HG03103 (cell line): ENCODE results near the gene CCDC82.

Experiments
- ATAC-seq: cut with Tn5 transposase; IDR thresholded peaks from one replicate; pipeline ENCODE4 v1.9.1; 2021; ENCODE audit warnings: low read depth; ENCODE audit not compliant: unreplicated experiment

Gene CCDC82

DNA sequence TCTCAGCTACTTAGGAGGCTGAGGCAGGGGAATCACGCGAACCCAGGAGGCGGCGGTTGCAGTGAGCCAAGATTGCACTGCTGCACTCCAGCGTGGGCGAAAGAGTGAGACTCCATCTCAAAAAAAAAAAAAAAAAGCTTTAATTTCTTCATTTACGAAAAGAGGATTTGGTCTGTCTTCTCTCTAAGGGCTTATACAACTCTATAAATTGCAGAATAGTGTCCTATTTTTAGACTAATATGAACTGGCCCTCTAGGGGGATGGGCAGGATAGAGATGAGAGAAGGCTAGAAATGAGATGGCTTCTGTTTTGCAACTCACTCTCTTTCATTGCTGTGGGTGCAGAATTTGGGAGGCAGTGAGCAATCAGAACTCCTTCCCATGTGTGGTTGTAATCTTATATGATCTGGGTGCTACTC is 58.0 kb downstream of the CCDC82 start:
- ATAC-seq = no peak

DNA sequence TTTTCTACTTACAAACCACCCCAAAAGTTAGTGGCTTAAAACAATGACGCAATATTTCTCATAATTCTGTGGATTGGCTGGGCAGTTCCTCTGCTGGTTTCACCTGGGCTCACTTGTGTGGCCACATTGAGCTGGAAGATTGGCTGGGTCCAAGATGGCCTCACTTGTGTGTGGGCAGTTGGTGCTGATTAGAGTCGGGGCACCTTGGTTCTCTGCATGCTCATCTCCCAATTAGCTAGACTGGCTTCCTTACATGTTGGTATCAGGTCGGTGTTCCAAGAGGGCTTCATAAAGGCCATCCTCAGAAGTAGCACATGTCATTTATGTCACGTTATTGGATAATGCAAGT is 59.2 kb downstream of the CCDC82 start:
- ATAC-seq = no peak

GRCh38 chr11:96329855-96330510 is 59.7 kb downstream of the CCDC82 start:
- ATAC-seq = no peak

- ATAC-seq = no peak
These were observed 60.3 kb downstream of the CCDC82 start for GRCh38 chr11:96329419-96329818.

DNA sequence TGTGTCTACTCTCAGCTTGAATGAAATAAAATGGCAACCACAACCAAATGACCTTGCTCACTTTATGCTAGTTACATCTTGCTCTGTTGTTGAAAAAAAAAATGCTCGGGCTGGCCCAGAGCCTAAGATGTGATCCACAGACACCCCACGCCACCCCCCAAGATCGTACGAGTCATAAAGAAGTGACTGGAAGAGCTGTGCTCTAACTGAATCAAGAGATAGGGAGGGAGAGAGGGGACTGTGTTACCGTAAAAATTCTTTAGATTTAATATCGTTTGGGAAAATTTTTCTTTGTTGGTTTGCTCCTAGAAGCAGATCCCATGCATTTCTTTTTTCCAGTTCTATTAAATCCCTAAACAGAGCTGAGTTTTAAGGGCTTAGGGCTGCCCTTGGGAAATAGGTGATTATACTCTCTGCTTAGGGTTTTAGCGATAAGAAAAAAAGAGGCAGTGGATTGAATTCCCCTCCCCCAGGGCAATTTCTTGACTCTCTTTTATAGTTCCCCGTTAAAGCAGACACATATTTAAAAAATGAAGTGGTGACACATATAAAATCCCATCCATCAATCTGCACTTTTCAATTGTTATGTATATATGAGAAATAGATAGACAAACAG is 61.2 kb downstream of the CCDC82 start:
- no peak for ATAC-seq

- ATAC-seq = no peak
These were observed 62.8 kb downstream of the CCDC82 start for GRCh38 chr11:96326959-96327358.

GRCh38 chr11:96324912-96325311 is 64.8 kb downstream of the CCDC82 start:
- ATAC-seq = no peak

- ATAC-seq = no peak
These were observed 66.1 kb downstream of the CCDC82 start for GRCh38 chr11:96323642-96323985.

GRCh38 chr11:96322775-96323641 is 66.7 kb downstream of the CCDC82 start:
- no peak for ATAC-seq

DNA sequence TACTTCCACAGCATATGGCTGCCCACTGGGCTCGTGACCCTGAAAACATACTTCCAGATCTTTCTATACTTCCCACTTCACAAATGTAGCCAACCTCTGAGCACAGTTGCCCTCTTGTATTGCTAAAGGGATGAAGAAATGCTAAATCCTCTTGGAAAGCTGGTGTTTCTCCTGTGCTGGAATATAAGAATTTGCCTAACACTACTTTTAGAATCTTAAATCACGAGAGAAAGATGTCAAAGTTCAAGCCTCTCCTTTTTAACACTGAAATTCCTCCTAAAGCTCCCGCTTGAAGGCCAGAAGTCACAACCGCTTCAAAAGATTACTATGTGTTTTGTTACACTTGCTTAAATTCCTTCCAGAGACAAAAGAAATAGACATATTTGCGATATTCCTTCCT is 68.6 kb downstream of the CCDC82 start:
- no peak for ATAC-seq

DNA sequence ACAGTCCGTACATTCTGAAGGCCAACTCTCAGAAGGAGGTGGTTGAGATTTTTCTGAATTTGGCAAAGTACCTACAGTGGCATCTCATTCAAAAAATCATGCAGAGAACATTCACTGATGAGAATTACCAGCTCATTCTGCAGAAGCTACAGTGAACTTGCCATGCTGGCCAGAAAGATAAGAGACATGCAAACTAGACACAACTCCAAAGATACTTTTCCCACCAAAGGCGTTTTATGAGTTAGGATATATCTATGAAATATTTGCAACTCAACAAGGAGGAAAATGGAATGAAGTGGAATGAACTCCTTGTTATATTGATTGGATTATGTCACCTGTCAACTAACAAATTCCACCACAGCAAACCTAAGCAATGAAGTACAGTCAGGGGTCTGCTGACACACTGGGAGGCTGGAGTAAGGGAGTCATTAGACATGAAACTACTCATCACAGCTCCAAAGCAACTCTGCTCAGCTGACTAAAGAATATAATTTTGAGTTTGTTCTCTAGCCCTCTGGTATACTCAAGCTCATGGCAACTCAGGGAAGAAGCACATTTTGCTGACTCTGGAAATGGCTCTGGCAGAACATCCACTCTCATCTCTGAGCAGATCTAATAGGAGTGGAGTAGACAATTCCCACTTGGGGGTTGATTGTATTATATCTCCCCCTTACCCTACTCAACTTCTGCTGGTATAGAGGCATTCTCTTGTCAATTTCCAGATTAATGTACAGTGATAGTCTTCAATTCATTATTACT is 69.6 kb downstream of the CCDC82 start:
- ATAC-seq = no peak

DNA sequence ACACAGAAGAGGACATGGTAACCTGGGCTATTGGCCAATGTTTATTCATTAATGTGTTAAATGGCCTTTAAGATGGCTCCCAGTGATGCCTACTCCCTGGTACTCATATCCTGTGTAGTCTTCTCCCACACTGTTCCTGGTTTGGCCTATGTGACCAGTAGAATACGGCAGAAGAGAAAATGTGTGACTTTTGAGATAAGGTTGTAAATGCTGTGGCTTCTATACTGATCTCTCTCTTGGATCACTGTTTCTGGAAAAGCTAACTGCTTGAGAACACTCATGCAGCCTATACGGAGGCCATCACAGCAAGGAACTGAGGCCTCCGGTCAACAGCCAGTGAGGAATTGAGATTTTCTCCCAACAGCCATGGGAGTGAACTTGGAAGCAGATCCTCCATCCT is 70.9 kb downstream of the CCDC82 start:
- no peak for ATAC-seq

GRCh38 chr11:96318399-96318798 is 71.3 kb downstream of the CCDC82 start:
- ATAC-seq = no peak

DNA sequence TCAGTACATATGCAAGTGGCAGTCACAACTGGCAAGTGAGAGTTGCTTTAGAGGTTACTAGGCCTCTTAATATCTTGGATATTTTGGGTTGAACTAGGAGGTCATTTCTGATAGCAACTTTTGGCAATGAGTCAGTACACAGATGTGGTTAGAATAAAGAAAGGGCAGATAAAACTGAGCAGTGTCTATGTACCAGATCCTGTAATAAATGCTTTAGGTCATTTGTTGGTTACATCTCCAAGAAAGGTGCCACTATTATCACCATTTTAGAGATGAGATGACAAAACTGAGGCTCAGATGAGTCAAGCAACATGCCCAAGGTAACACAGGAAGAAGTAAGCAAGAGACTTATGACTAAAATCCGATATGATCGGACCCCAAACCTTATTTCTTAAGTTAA is 71.7 kb downstream of the CCDC82 start:
- no peak for ATAC-seq

DNA sequence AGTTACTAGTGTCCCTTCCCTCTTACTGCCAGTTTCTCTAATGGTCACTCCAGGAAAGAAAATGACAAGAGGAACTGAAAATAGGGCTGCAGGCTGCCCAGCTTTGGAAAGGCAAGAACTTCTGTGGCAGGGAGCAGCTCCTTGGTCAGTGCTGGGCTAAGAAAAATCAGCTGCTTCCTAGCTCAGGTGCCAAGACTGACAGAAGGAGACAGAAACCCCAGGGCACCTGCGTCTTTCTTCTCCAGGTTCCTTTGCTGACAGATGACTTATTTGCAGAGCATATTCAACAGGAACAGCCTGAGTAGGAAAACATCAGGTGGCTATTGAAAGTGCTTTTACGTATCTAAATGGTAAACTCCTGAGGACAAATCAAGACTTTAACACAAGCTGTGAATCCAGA is 72.1 kb downstream of the CCDC82 start:
- no peak for ATAC-seq

DNA sequence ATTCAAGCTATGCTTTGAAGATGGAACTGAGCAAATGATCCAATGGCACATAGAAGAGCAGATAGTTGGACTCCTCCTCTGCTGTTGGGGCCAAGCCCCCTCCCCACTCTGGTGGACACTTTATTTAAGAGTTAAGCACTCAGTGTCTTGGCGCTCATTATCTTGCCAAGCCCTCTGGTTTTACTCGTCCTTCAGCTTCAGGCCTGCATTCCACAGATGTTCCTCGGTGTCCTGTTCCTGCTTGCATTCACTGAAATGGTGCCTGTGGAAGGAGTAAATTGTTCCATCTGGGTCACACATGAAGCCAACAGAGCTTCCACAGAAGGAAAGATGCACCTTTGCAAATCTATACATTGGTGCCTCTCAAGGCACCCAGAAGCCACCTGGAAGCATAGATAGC is 72.8 kb downstream of the CCDC82 start:
- ATAC-seq = no peak

- ATAC-seq = no peak
These were observed 74.2 kb downstream of the CCDC82 start for GRCh38 chr11:96315476-96315875.

DNA sequence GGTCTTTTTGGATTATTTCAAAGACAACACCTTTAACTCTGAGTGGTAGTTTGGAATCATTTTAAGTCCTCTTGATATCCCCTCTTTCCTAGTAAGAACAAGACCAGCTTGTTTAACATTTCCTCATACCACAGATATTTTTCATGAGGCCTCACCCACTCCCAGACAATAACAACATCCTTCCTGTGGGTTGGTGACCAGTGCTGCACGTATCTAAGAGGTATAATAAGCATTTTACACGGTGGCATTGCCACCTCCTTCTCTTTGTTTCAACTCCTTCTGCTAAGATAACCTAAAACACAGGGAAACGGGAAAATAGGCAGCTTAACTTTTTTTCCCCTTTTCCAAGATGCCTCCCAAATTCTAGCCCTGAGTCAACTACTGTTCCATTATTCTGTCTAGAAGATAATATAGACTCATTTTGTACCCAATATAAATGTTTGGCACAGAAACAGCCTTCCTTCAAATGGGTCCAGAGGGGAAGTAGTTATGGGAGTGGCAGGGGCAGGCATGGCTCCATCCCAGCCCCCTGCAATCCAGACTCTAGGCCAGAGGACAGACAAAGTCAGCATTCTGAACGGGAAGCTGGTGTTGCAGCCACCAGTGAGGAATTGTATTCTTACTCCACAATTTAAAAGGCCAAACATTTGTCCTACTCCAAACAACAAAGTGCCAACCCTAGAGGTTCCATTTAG is 75.2 kb downstream of the CCDC82 start:
- no peak for ATAC-seq

- ATAC-seq = no peak
These were observed 76.5 kb downstream of the CCDC82 start for GRCh38 chr11:96313163-96313562.

DNA sequence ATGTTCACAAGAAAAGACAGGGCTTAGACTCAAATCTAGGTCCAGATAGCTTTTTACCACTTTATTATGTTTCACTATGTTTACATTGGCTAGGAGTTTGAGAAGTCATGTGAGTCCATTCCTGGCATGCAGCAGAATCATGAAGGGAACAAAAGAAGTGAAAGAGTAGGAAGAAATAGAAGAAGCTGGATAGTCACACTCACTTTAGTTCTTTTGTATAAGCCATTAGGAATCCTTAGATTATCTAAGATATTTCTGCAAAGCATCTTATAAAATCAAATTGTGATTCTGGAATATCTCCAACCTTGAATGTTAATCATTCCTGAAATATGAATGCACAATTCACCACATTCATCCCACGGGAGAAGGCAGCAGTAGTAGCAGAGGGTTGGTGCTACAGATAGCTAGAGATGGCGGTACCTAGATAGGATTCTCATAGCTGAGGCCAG is 78.6 kb downstream of the CCDC82 start:
- no peak for ATAC-seq
